ENCODE measurements around the gene ASPSCR1. TPM values are rescaled to one million over a fixed set of nuclear protein-coding genes. Genes with fewer than 3 reads are reported as not detected.

The ASPSCR1 gene
- total and polyA plus RNA-seq, 2 of the 13 experiments (the other 11 are each of a cell fraction or from before 2014, with no cell fraction given): 274 to 314 TPM

GRCh38 chr17:82022981-82023446 is 45.6 kb downstream of the ASPSCR1 start, which contains the start of gene LRRC45 (continued):
- TF ChIP-seq, protein P1, sequence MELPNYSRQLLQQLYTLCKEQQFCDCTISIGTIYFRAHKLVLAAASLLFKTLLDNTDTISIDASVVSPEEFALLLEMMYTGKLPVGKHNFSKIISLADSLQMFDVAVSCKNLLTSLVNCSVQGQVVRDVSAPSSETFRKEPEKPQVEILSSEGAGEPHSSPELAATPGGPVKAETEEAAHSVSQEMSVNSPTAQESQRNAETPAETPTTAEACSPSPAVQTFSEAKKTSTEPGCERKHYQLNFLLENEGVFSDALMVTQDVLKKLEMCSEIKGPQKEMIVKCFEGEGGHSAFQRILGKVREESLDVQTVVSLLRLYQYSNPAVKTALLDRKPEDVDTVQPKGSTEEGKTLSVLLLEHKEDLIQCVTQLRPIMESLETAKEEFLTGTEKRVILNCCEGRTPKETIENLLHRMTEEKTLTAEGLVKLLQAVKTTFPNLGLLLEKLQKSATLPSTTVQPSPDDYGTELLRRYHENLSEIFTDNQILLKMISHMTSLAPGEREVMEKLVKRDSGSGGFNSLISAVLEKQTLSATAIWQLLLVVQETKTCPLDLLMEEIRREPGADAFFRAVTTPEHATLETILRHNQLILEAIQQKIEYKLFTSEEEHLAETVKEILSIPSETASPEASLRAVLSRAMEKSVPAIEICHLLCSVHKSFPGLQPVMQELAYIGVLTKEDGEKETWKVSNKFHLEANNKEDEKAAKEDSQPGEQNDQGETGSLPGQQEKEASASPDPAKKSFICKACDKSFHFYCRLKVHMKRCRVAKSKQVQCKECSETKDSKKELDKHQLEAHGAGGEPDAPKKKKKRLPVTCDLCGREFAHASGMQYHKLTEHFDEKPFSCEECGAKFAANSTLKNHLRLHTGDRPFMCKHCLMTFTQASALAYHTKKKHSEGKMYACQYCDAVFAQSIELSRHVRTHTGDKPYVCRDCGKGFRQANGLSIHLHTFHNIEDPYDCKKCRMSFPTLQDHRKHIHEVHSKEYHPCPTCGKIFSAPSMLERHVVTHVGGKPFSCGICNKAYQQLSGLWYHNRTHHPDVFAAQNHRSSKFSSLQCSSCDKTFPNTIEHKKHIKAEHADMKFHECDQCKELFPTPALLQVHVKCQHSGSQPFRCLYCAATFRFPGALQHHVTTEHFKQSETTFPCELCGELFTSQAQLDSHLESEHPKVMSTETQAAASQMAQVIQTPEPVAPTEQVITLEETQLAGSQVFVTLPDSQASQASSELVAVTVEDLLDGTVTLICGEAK (IDR thresholded peaks at IDR 0.05): no peak
- TF ChIP-seq, protein P1 (CRISPR knock-in tag; IDR thresholded peaks at IDR 0.05): no peak
- TF ChIP-seq ZUFSP (CRISPR knock-in tag; IDR thresholded peaks at IDR 0.05; ENCODE audit: borderline replicate concordance) (no peak), ATAD3A (CRISPR knock-in tag; IDR thresholded peaks at IDR 0.05) (no peak), ARID2 (CRISPR knock-in tag; IDR thresholded peaks at IDR 0.05; ENCODE audit: borderline replicate concordance) (no peak), ZBED4 (CRISPR knock-in tag; IDR thresholded peaks at IDR 0.05; ENCODE audit: borderline replicate concordance) (no peak), KDM5A (IDR thresholded peaks at IDR 0.05; ENCODE audit: borderline replicate concordance, low read length) (no peak), HNRNPK (IDR thresholded peaks at IDR 0.05; ENCODE audit: low read depth, low read length, poor library complexity, severe bottlenecking) (no peak), KLF12 (CRISPR knock-in tag; IDR thresholded peaks at IDR 0.05; ENCODE audit: borderline replicate concordance) (no peak; the same call in 1 of the 2 replicates), NR2F2 (IDR thresholded peaks at IDR 0.05; ENCODE audit: borderline replicate concordance, low read depth) (no peak), ZSCAN31 (CRISPR knock-in tag; IDR thresholded peaks at IDR 0.05; ENCODE audit: low read depth) (no peak), ZNF710 (CRISPR knock-in tag; IDR thresholded peaks at IDR 0.05; ENCODE audit: borderline replicate concordance) (no peak)
